Trophoblast cell (in vitro differentiated cells and primary cell): ENCODE results near the gene RPSA.

Source experiments
- DNase-seq, 2 donors: peaks; one replicate each; pipeline ENCODE4 v3.0.0-alpha.2; 2016
- H2AFZ ChIP-seq: 2 replicates; pipeline ENCODE4 v1.6.1; 2013; ENCODE audit warnings: low read length, moderate library complexity, mild to moderate bottlenecking; ENCODE audit not compliant: insufficient read depth, poor library complexity
- H2AK5ac ChIP-seq: 2 replicates; pipeline ENCODE4 v1.6.1; 2013; ENCODE audit warnings: mild to moderate bottlenecking, low read length
- H2BK120ac ChIP-seq: 2 replicates; pipeline ENCODE4 v1.6.1; 2013; ENCODE audit warnings: low read length, mild to moderate bottlenecking, moderate library complexity; ENCODE audit not compliant: insufficient read depth, poor library complexity
- H2BK12ac ChIP-seq: 2 replicates; pipeline ENCODE4 v1.6.1; 2013; ENCODE audit warnings: mild to moderate bottlenecking, low read length, moderate library complexity
- H2BK5ac ChIP-seq: 2 replicates; pipeline ENCODE4 v1.6.1; 2013; ENCODE audit warnings: low read length, low read depth, moderate library complexity, mild to moderate bottlenecking; ENCODE audit not compliant: poor library complexity
- H3K14ac ChIP-seq: 2 replicates; pipeline ENCODE4 v1.6.1; 2013; ENCODE audit warnings: mild to moderate bottlenecking, low read length
- H3K18ac ChIP-seq: 2 replicates; pipeline ENCODE4 v1.6.1; 2013; ENCODE audit warnings: mild to moderate bottlenecking, low read length
- H3K23ac ChIP-seq: 2 replicates; pipeline ENCODE4 v1.6.1; 2013; ENCODE audit warnings: low read length
- H3K27ac ChIP-seq: 2 replicates; pipeline ENCODE4 v1.5.1; 2013; ENCODE audit warnings: low read depth, mild to moderate bottlenecking, inconsistent platforms, low read length, moderate library complexity
- H3K27me3 ChIP-seq: 2 replicates; pipeline ENCODE4 v1.6.1; 2013; ENCODE audit warnings: inconsistent platforms, mild to moderate bottlenecking, low read length, moderate library complexity; ENCODE audit not compliant: insufficient read depth
- H3K36me3 ChIP-seq, 2 experiments: 1 replicate in 1 of 2; 2 replicates in 1 of 2; pipeline ENCODE4 v1.6.1; 2013; ENCODE audit warnings: low read length in 2 of 2, mild to moderate bottlenecking in 2 of 2, moderate library complexity in 1 of 2; ENCODE audit not compliant: insufficient read depth in 2 of 2, control insufficient read depth in 1 of 2
- H3K4ac ChIP-seq: 2 replicates; pipeline ENCODE4 v1.6.1; 2013; ENCODE audit warnings: low read depth, mild to moderate bottlenecking, low read length, moderate library complexity
- H3K4me1 ChIP-seq, 2 experiments: 1 replicate in 1 of 2; 2 replicates in 1 of 2; pipeline ENCODE4 v1.6.1; 2013; ENCODE audit warnings: low read length in 2 of 2, mild to moderate bottlenecking in 2 of 2, moderate library complexity in 1 of 2; ENCODE audit not compliant: insufficient read depth in 2 of 2, control insufficient read depth in 1 of 2
- H3K4me2 ChIP-seq: 2 replicates; pipeline ENCODE4 v1.6.1; 2013; ENCODE audit warnings: inconsistent platforms, mild to moderate bottlenecking, low read length, moderate library complexity
- H3K4me3 ChIP-seq: 2 replicates; pipeline ENCODE4 v1.5.1; 2013; ENCODE audit warnings: mild to moderate bottlenecking, low read depth, low read length, inconsistent platforms
- H3K79me1 ChIP-seq: one replicate; pipeline ENCODE4 v1.6.1; 2013; ENCODE audit warnings: low read length
- H3K79me2 ChIP-seq: 2 replicates; pipeline ENCODE4 v1.6.1; 2013; ENCODE audit warnings: low read length, mild to moderate bottlenecking; ENCODE audit not compliant: control insufficient read depth, insufficient read depth, poor library complexity
- H3K9ac ChIP-seq: 2 replicates; pipeline ENCODE4 v1.6.1; 2013; ENCODE audit warnings: mild to moderate bottlenecking, low read length
- H3K9me3 ChIP-seq: 2 replicates; pipeline ENCODE4 v1.6.1; 2013; ENCODE audit warnings: low read depth, mild to moderate bottlenecking, control low read depth, inconsistent platforms, low read length; ENCODE audit not compliant: insufficient read depth
- H4K12ac ChIP-seq: 2 replicates; pipeline ENCODE4 v1.6.1; 2013; ENCODE audit warnings: low read depth, mild to moderate bottlenecking, low read length, moderate library complexity
- H4K8ac ChIP-seq: 2 replicates; pipeline ENCODE4 v1.6.1; 2013; ENCODE audit warnings: low read depth, mild to moderate bottlenecking, low read length, moderate library complexity
- H4K91ac ChIP-seq: one replicate; pipeline ENCODE4 v1.6.1; 2013; ENCODE audit warnings: low read depth, mild to moderate bottlenecking, low read length, moderate library complexity
- whole genome bisulfite sequencing: extraction: QIAGEN DNeasy Blood & Tissue Kit; methylation state at CpG from one replicate; pipeline ENCODE4 v1.1.7; 2013; ENCODE audit warnings: missing lambda C conversion rate; ENCODE audit not compliant: insufficient read length, insufficient coverage; ENCODE audit errors: extremely low coverage; 5-methylcytosine and 5-hydroxymethylcytosine counted together

The RPSA gene

GRCh38 chr3:39390181-39390580, 16.3 kb upstream of the RPSA start:
- DNase-seq: no peak
- no peak overlapping the region for H3K14ac ChIP-seq
- no peak overlapping the region for H2AK5ac ChIP-seq
- H3K18ac ChIP-seq: no peak overlapping the region
- no peaks in the 10 kb centered on the region for H3K27me3 ChIP-seq
- H3K79me2 ChIP-seq: peaks cover 20% of the 10 kb centered on the region
- H3K4me2 ChIP-seq: no peak overlapping the region
- no peak overlapping the region for H3K4me3 ChIP-seq
- no peak overlapping the region for H3K27ac ChIP-seq
- no peak overlapping the region for H3K9ac ChIP-seq
- peaks cover 0 to 5% of the 10 kb centered on the region in 2 experiments for H3K4me1 ChIP-seq
- H4K8ac ChIP-seq: no peak overlapping the region
- no peak overlapping the region for H2BK120ac ChIP-seq
- no peaks in the 10 kb centered on the region for H3K79me1 ChIP-seq
- no peak overlapping the region for H4K91ac ChIP-seq
- no CpG with 5 or more reads among the region's 4 CpGs for WGBS
- no peak overlapping the region for H2BK12ac ChIP-seq
- H3K9me3 ChIP-seq: no peaks in the 10 kb centered on the region
- H2AFZ ChIP-seq: no peak overlapping the region
- H3K36me3 ChIP-seq: peaks cover 12 to 30% of the 10 kb centered on the region in 2 experiments
- no peak overlapping the region for H3K4ac ChIP-seq
- H4K12ac ChIP-seq: no peak overlapping the region
- no peak overlapping the region for H2BK5ac ChIP-seq
- H3K23ac ChIP-seq: no peak overlapping the region

DNA sequence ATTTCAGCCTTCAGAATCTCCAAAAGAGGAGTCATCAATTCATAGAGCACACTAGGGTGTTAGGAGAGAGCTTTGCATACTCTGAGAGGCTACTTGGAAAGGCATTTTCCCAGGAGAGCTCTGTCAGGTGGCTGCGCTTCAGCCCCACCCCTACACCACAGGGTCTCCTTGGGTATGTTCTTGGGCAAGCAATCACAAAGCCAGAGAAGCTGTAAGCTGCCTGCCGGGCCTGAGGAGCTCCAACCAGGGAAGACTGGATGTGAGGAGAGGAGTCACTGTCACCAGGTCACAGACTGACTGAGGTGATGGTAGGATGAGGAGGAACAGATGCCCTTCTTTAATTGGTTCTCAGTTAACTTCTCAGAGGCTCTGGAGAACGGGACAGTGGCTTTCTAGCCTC, 9.8 kb upstream of the RPSA start:
- Histone ChIP-seq H3K27me3 (no peaks in the 10 kb centered on the region), H3K9ac (no peak overlapping the region), H2AFZ (no peak overlapping the region), H4K91ac (no peak overlapping the region), H3K23ac (no peak overlapping the region), H2BK120ac (no peak overlapping the region), H2BK5ac (no peak overlapping the region), H3K27ac (no peak overlapping the region), H3K4me3 (no peak overlapping the region), H3K4me2 (no peak overlapping the region), H3K18ac (no peak overlapping the region), H2BK12ac (no peak overlapping the region), H3K4me1 (no peaks in the 10 kb centered on the region), H4K8ac (no peak overlapping the region), H2AK5ac (no peak overlapping the region), H3K14ac (no peak overlapping the region), H3K9me3 (no peaks in the 10 kb centered on the region), H3K4ac (no peak overlapping the region), H3K36me3 (peaks cover 19 to 33% of the 10 kb centered on the region in 2 experiments), H4K12ac (no peak overlapping the region), H3K79me1 (no peaks in the 10 kb centered on the region), H3K79me2 (no peaks in the 10 kb centered on the region)
- DNase-seq: no peak
- no CpG with 5 or more reads among the region's 3 CpGs for WGBS

- H3K4me1 ChIP-seq: no peaks in the 10 kb centered on the region
- H3K9me3 ChIP-seq: no peaks in the 10 kb centered on the region
- H4K91ac ChIP-seq: no peak overlapping the region
- no peaks in the 10 kb centered on the region for H3K79me1 ChIP-seq
- WGBS: no CpG with 5 or more reads among the region's 4 CpGs
- H2AK5ac ChIP-seq: no peak overlapping the region
- H4K12ac ChIP-seq: no peak overlapping the region
- H2BK5ac ChIP-seq: no peak overlapping the region
- no peak for DNase-seq
- no peak overlapping the region for H2BK12ac ChIP-seq
- no peak overlapping the region for H3K4me3 ChIP-seq
- no peak overlapping the region for H3K9ac ChIP-seq
- no peak overlapping the region for H2BK120ac ChIP-seq
- peaks cover 14 to 19% of the 10 kb centered on the region in 2 experiments for H3K36me3 ChIP-seq
- H3K27ac ChIP-seq: no peak overlapping the region
- H3K23ac ChIP-seq: no peak overlapping the region
- no peak overlapping the region for H2AFZ ChIP-seq
- H3K4ac ChIP-seq: no peak overlapping the region
- H3K79me2 ChIP-seq: no peaks in the 10 kb centered on the region
- H3K18ac ChIP-seq: no peak overlapping the region
- no peak overlapping the region for H4K8ac ChIP-seq
- no peak overlapping the region for H3K4me2 ChIP-seq
- no peak overlapping the region for H3K14ac ChIP-seq
- no peaks in the 10 kb centered on the region for H3K27me3 ChIP-seq
These were observed 7.8 kb upstream of the RPSA start for GRCh38 chr3:39398700-39399099.

DNA sequence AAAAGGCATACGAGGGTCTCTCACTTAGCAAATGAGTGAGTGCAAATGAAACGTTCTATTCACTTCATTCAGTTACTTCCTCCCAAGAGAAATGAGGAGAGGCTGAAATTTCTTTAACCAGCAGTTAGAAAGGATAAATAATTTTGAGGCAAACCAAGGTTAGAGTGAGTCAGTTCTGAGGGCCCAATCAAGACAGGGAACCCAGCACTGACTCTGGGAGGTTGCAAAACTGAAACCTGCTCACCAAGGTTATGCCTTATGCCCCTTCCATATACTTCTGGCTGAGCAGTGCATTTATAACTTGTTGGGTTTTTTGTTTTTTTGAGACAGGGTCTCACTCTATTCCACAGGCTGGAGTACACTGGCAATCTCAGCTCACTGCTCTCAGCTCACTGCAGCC, 4.5 kb upstream of the RPSA start:
- Histone ChIP-seq H3K9ac (no peak overlapping the region), H3K9me3 (no peaks in the 10 kb centered on the region), H2AFZ (no peak overlapping the region), H3K23ac (no peak overlapping the region), H3K4me2 (no peak overlapping the region), H4K8ac (no peak overlapping the region), H3K4ac (no peak overlapping the region), H2BK120ac (no peak overlapping the region), H3K79me2 (peaks cover 4% of the 10 kb centered on the region), H3K27ac (no peak overlapping the region), H3K18ac (no peak overlapping the region), H4K12ac (no peak overlapping the region), H2BK5ac (no peak overlapping the region), H2BK12ac (no peak overlapping the region), H2AK5ac (no peak overlapping the region), H3K27me3 (no peaks in the 10 kb centered on the region), H4K91ac (no peak overlapping the region), H3K14ac (no peak overlapping the region), H3K79me1 (peaks cover 7% of the 10 kb centered on the region), H3K36me3 (peaks cover 5 to 8% of the 10 kb centered on the region in 2 experiments), H3K4me3 (no peak overlapping the region), H3K4me1 (peaks cover 2 to 3% of the 10 kb centered on the region in 2 experiments)
- WGBS: no CpG with 5 or more reads among the region's 2 CpGs
- no peak for DNase-seq
